ENCODE data around the gene CYTH1.
A peak's percentile ranks its signal among the peaks of the same experiment; 100 is the strongest.

CYTH1 gene

DNA sequence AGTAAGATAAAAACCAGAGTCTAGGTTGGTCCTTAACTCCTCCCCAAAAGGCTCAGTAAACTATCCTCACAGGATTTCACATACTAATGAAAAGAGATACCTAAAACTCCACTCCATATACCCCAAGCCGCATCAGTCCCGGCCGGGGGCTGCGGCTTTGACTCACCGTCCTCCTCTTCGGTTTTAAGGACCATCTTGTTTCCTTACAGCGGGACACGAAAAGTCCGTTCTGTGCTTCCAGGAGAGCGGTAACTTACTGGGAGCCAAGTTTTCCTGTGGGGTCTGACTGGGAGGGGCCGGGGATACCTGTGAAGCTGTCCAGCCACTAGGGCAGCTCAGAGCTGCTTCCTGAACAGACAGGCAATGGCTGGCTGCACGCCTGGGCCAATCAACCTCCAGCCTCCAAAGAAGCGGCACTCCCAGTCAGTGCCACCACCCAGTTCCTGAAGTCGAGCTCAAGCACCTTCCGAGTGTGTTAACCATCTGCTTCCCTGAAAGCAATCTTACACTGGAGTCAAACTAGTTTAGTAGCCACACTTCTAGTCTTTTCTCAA, 45.5 kb downstream of the CYTH1 start (continued):
- TF ChIP-seq, protein P1, sequence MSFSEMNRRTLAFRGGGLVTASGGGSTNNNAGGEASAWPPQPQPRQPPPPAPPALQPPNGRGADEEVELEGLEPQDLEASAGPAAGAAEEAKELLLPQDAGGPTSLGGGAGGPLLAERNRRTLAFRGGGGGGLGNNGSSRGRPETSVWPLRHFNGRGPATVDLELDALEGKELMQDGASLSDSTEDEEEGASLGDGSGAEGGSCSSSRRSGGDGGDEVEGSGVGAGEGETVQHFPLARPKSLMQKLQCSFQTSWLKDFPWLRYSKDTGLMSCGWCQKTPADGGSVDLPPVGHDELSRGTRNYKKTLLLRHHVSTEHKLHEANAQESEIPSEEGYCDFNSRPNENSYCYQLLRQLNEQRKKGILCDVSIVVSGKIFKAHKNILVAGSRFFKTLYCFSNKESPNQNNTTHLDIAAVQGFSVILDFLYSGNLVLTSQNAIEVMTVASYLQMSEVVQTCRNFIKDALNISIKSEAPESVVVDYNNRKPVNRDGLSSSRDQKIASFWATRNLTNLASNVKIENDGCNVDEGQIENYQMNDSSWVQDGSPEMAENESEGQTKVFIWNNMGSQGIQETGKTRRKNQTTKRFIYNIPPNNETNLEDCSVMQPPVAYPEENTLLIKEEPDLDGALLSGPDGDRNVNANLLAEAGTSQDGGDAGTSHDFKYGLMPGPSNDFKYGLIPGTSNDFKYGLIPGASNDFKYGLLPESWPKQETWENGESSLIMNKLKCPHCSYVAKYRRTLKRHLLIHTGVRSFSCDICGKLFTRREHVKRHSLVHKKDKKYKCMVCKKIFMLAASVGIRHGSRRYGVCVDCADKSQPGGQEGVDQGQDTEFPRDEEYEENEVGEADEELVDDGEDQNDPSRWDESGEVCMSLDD (tag by site-specific recombination; IDR thresholded peaks at IDR 0.05) = no peak
- TF ChIP-seq, protein P2, sequence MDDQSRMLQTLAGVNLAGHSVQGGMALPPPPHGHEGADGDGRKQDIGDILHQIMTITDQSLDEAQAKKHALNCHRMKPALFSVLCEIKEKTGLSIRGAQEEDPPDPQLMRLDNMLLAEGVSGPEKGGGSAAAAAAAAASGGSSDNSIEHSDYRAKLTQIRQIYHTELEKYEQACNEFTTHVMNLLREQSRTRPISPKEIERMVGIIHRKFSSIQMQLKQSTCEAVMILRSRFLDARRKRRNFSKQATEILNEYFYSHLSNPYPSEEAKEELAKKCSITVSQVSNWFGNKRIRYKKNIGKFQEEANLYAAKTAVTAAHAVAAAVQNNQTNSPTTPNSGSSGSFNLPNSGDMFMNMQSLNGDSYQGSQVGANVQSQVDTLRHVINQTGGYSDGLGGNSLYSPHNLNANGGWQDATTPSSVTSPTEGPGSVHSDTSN (CRISPR knock-in tag; IDR thresholded peaks at IDR 0.05) = no peak
- TF ChIP-seq, protein P3, sequence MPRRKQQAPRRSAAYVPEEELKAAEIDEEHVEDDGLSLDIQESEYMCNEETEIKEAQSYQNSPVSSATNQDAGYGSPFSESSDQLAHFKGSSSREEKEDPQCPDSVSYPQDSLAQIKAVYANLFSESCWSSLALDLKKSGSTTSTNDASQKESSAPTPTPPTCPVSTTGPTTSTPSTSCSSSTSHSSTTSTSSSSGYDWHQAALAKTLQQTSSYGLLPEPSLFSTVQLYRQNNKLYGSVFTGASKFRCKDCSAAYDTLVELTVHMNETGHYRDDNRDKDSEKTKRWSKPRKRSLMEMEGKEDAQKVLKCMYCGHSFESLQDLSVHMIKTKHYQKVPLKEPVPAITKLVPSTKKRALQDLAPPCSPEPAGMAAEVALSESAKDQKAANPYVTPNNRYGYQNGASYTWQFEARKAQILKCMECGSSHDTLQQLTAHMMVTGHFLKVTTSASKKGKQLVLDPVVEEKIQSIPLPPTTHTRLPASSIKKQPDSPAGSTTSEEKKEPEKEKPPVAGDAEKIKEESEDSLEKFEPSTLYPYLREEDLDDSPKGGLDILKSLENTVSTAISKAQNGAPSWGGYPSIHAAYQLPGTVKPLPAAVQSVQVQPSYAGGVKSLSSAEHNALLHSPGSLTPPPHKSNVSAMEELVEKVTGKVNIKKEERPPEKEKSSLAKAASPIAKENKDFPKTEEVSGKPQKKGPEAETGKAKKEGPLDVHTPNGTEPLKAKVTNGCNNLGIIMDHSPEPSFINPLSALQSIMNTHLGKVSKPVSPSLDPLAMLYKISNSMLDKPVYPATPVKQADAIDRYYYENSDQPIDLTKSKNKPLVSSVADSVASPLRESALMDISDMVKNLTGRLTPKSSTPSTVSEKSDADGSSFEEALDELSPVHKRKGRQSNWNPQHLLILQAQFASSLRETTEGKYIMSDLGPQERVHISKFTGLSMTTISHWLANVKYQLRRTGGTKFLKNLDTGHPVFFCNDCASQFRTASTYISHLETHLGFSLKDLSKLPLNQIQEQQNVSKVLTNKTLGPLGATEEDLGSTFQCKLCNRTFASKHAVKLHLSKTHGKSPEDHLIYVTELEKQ (tag by site-specific recombination; IDR thresholded peaks at IDR 0.05; ENCODE audit: borderline replicate concordance) = no peak
- TF ChIP-seq HOXD13 (CRISPR knock-in tag; IDR thresholded peaks at IDR 0.05; ENCODE audit: borderline replicate concordance) (no peak), KLF7 (tag by site-specific recombination; IDR thresholded peaks at IDR 0.05; ENCODE audit: borderline replicate concordance) (no peak), ZNF843 (tag by site-specific recombination; IDR thresholded peaks at IDR 0.05) (no peak), ZBTB6 (tag by site-specific recombination; IDR thresholded peaks at IDR 0.05) (peak; percentile 89), ZEB2 (tag by site-specific recombination; IDR thresholded peaks at IDR 0.05) (peak; percentile 55), ZNF433 (tag by site-specific recombination; IDR thresholded peaks at IDR 0.05; ENCODE audit: low read depth) (no peak), ZFP41 (tag by site-specific recombination; IDR thresholded peaks at IDR 0.05; ENCODE audit: borderline replicate concordance) (no peak), ZNF211 (tag by site-specific recombination; IDR thresholded peaks at IDR 0.05; ENCODE audit: low read depth) (no peak), BCL11A (tag by site-specific recombination; IDR thresholded peaks at IDR 0.05; ENCODE audit: low read depth) (no peak), ZNF707 (tag by site-specific recombination; IDR thresholded peaks at IDR 0.05) (no peak), RBAK (tag by site-specific recombination; IDR thresholded peaks at IDR 0.05) (no peak), ZNF114 (tag by site-specific recombination; IDR thresholded peaks at IDR 0.05) (no peak), YY1 (tag by site-specific recombination; IDR thresholded peaks at IDR 0.05) (no peak), SP2 (tag by site-specific recombination; IDR thresholded peaks at IDR 0.05) (peak; percentile 91), ZNF37A (tag by site-specific recombination; IDR thresholded peaks at IDR 0.05) (no peak), ZNF155 (tag by site-specific recombination; IDR thresholded peaks at IDR 0.05) (no peak), ZNF10 (tag by site-specific recombination; IDR thresholded peaks at IDR 0.05) (no peak), ZFP37 (tag by site-specific recombination; IDR thresholded peaks at IDR 0.05) (peak; percentile 74; the same call in 1 of the 2 replicates), ZNF362 (tag by site-specific recombination; IDR thresholded peaks at IDR 0.05) (no peak), ZNF140 (tag by site-specific recombination; IDR thresholded peaks at IDR 0.05) (no peak), ZNF549 (tag by site-specific recombination; IDR thresholded peaks at IDR 0.05) (no peak), ZNF16 (tag by site-specific recombination; IDR thresholded peaks at IDR 0.05; ENCODE audit: low read depth) (no peak), ZNF488 (tag by site-specific recombination; IDR thresholded peaks at IDR 0.05) (no peak), ZNF510 (tag by site-specific recombination; IDR thresholded peaks at IDR 0.05; ENCODE audit: insufficient replicate concordance) (no peak), ZNF112 (tag by site-specific recombination; IDR thresholded peaks at IDR 0.05) (no peak)
- TF ChIP-seq, protein P4, sequence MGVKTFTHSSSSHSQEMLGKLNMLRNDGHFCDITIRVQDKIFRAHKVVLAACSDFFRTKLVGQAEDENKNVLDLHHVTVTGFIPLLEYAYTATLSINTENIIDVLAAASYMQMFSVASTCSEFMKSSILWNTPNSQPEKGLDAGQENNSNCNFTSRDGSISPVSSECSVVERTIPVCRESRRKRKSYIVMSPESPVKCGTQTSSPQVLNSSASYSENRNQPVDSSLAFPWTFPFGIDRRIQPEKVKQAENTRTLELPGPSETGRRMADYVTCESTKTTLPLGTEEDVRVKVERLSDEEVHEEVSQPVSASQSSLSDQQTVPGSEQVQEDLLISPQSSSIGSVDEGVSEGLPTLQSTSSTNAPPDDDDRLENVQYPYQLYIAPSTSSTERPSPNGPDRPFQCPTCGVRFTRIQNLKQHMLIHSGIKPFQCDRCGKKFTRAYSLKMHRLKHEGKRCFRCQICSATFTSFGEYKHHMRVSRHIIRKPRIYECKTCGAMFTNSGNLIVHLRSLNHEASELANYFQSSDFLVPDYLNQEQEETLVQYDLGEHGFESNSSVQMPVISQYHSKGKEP (tag by site-specific recombination; IDR thresholded peaks at IDR 0.05) = no peak

Measured in HEK293 (cell line).